EL (cell line): ENCODE results near the gene PTPN4.
A peak's percentile ranks its signal among the peaks of the same experiment; 100 is the strongest.

Experiments used
- DNase-seq: peaks from one replicate; pipeline ENCODE4 v3.0.0-alpha.2; 2016

Gene PTPN4

GRCh38 chr2:119809339-119810048, 49.8 kb downstream of the PTPN4 start:
- peak; percentile 67 for DNase-seq

GRCh38 chr2:119810049-119810630, 50.4 kb downstream of the PTPN4 start:
- no peak for DNase-seq

- no peak for DNase-seq
Measured at GRCh38 chr2:119814216-119814615, 54.5 kb downstream of the PTPN4 start.

GRCh38 chr2:119818792-119819191, 59.1 kb downstream of the PTPN4 start:
- DNase-seq: no peak

- no peak for DNase-seq
Measured at GRCh38 chr2:119819846-119820245, 60.1 kb downstream of the PTPN4 start.

- peak; percentile 87 for DNase-seq
Measured at GRCh38 chr2:119820275-119820674, 60.6 kb downstream of the PTPN4 start.

GRCh38 chr2:119821266-119821665, 61.5 kb downstream of the PTPN4 start:
- DNase-seq: peak; percentile 5

GRCh38 chr2:119823734-119824334, 64.1 kb downstream of the PTPN4 start:
- peak; percentile 49 for DNase-seq

GRCh38 chr2:119826370-119826961, 66.7 kb downstream of the PTPN4 start:
- peak; percentile 49 for DNase-seq

- peak; percentile 52 for DNase-seq
Measured at GRCh38 chr2:119827866-119828507, 68.3 kb downstream of the PTPN4 start.

GRCh38 chr2:119836455-119837142, 76.9 kb downstream of the PTPN4 start:
- no peak for DNase-seq

GRCh38 chr2:119837350-119837749, 77.6 kb downstream of the PTPN4 start:
- DNase-seq: no peak

GRCh38 chr2:119837759-119838158, 78.0 kb downstream of the PTPN4 start:
- DNase-seq: no peak

GRCh38 chr2:119838179-119838578, 78.5 kb downstream of the PTPN4 start:
- no peak for DNase-seq

- DNase-seq: no peak
Measured at GRCh38 chr2:119841550-119841949, 81.8 kb downstream of the PTPN4 start.

GRCh38 chr2:119846021-119846420, 86.3 kb downstream of the PTPN4 start:
- DNase-seq: no peak

- peak; percentile 65 for DNase-seq
Measured at GRCh38 chr2:119849838-119850565, 90.3 kb downstream of the PTPN4 start.

- no peak for DNase-seq
Measured at GRCh38 chr2:119852214-119852613, 92.5 kb downstream of the PTPN4 start.

GRCh38 chr2:119853777-119854399, 94.2 kb downstream of the PTPN4 start:
- DNase-seq: no peak

- DNase-seq: no peak
Measured at GRCh38 chr2:119856469-119856901, 96.8 kb downstream of the PTPN4 start.

- no peak for DNase-seq
Measured at GRCh38 chr2:119857742-119858141, 98.0 kb downstream of the PTPN4 start.

GRCh38 chr2:119859528-119859927, 99.8 kb downstream of the PTPN4 start:
- no peak for DNase-seq
